H9 (cell line): ENCODE data around the gene B3GNT3. TPM values are rescaled to one million over a fixed set of nuclear protein-coding genes. Genes with fewer than 3 reads are reported as not detected.

Experiments
- DNase-seq: peaks from one replicate; pipeline ENCODE4 v3.0.0-alpha.2; 2017
- H2AFZ ChIP-seq: one replicate; pipeline ENCODE4 v1.6.1; 2013; ENCODE audit warnings: mild to moderate bottlenecking, low read length, control low read depth, moderate library complexity
- H2AK5ac ChIP-seq: 2 replicates; pipeline ENCODE4 v1.6.1; 2013; ENCODE audit warnings: low read length, control low read depth, mixed read lengths; ENCODE audit not compliant: insufficient read length
- H2BK120ac ChIP-seq: one replicate; pipeline ENCODE4 v1.6.1; 2013; ENCODE audit warnings: low read depth, mild to moderate bottlenecking, low read length, control low read depth, inconsistent platforms; ENCODE audit not compliant: poor library complexity, severe bottlenecking
- H2BK12ac ChIP-seq: 2 replicates; pipeline ENCODE4 v1.6.1; 2013; ENCODE audit warnings: low read length, control low read depth, mixed read lengths, low read depth; ENCODE audit not compliant: insufficient read length
- H2BK15ac ChIP-seq: 2 replicates; pipeline ENCODE4 v1.6.1; 2013; ENCODE audit warnings: low read depth, low read length, control low read depth
- H2BK20ac ChIP-seq: one replicate; pipeline ENCODE4 v1.6.1; 2013; ENCODE audit warnings: low read depth, mild to moderate bottlenecking, low read length, control low read depth, inconsistent platforms; ENCODE audit not compliant: poor library complexity, severe bottlenecking
- H2BK5ac ChIP-seq: 2 replicates; pipeline ENCODE4 v1.6.1; 2013; ENCODE audit warnings: low read length, control low read depth, mixed read lengths; ENCODE audit not compliant: insufficient read length
- H3K14ac ChIP-seq: 2 replicates; pipeline ENCODE4 v1.6.1; 2013; ENCODE audit warnings: low read length, control low read depth; ENCODE audit not compliant: insufficient read depth
- H3K18ac ChIP-seq: 2 replicates; pipeline ENCODE4 v1.6.1; 2013; ENCODE audit warnings: low read depth, mild to moderate bottlenecking, mixed read lengths, low read length, control low read depth; ENCODE audit not compliant: insufficient read length
- H3K23ac ChIP-seq: 2 replicates; pipeline ENCODE4 v1.6.1; 2013; ENCODE audit warnings: low read length, control low read depth, mixed read lengths, low read depth; ENCODE audit not compliant: insufficient read length
- H3K23me2 ChIP-seq: 2 replicates; pipeline ENCODE4 v1.6.1; 2013; ENCODE audit warnings: low read depth, mild to moderate bottlenecking, mixed read lengths, low read length, control low read depth; ENCODE audit not compliant: insufficient read length, poor library complexity, severe bottlenecking
- H3K27ac ChIP-seq: 2 replicates; pipeline ENCODE4 v1.5.1; 2013; ENCODE audit warnings: low read length, control low read depth, mixed read lengths, low read depth; ENCODE audit not compliant: insufficient read length
- H3K27me3 ChIP-seq: 2 replicates; pipeline ENCODE4 v1.6.1; 2013; ENCODE audit warnings: low read length, control low read depth, inconsistent platforms; ENCODE audit not compliant: insufficient read depth
- H3K4ac ChIP-seq: 2 replicates; pipeline ENCODE4 v1.6.1; 2013; ENCODE audit warnings: low read depth, mild to moderate bottlenecking, control low read depth, inconsistent platforms, low read length, moderate library complexity
- H3K4me1 ChIP-seq: 2 replicates; pipeline ENCODE4 v1.6.1; 2013; ENCODE audit warnings: low read length, control low read depth, inconsistent platforms; ENCODE audit not compliant: insufficient read depth
- H3K4me2 ChIP-seq: 2 replicates; pipeline ENCODE4 v1.6.1; 2013; ENCODE audit warnings: low read length, control low read depth, mixed read lengths; ENCODE audit not compliant: insufficient read length, insufficient read depth
- H3K56ac ChIP-seq: 2 replicates; pipeline ENCODE4 v1.6.1; 2013; ENCODE audit warnings: low read depth, mild to moderate bottlenecking, mixed read lengths, low read length, control low read depth; ENCODE audit not compliant: insufficient read length
- H3K79me1 ChIP-seq: 2 replicates; pipeline ENCODE4 v1.6.1; 2013; ENCODE audit warnings: low read depth, mild to moderate bottlenecking, moderate library complexity, low read length, control low read depth, inconsistent platforms; ENCODE audit not compliant: insufficient read depth, poor library complexity, severe bottlenecking
- H3K79me2 ChIP-seq: 2 replicates; pipeline ENCODE4 v1.6.1; 2013; ENCODE audit warnings: low read length, control low read depth, inconsistent platforms; ENCODE audit not compliant: insufficient read depth
- H3K9ac ChIP-seq: 2 replicates; pipeline ENCODE4 v1.6.1; 2013; ENCODE audit warnings: low read length, control low read depth, mixed read lengths; ENCODE audit not compliant: insufficient read length; ENCODE audit errors: extremely low read depth
- H3K9me3 ChIP-seq: one replicate; pipeline ENCODE4 v1.6.1; 2013; ENCODE audit warnings: low read depth, low read length, inconsistent platforms; ENCODE audit not compliant: control insufficient read depth
- H3T11ph ChIP-seq: one replicate; pipeline ENCODE4 v1.6.1; 2013; ENCODE audit warnings: mild to moderate bottlenecking, low read length, control low read depth, inconsistent platforms
- H4K20me1 ChIP-seq: one replicate; pipeline ENCODE4 v1.6.1; 2013; ENCODE audit not compliant: control insufficient read depth, insufficient read length, insufficient read depth
- H4K5ac ChIP-seq: 2 replicates; pipeline ENCODE4 v1.6.1; 2013; ENCODE audit warnings: low read depth, mild to moderate bottlenecking, mixed read lengths, low read length, control low read depth; ENCODE audit not compliant: insufficient read length
- H4K8ac ChIP-seq: replicated peaks from 2 replicates; pipeline ENCODE4 v1.6.1; 2013; ENCODE audit warnings: low read length, control low read depth, mixed read lengths, low read depth; ENCODE audit not compliant: insufficient read length
- H4K91ac ChIP-seq: 2 replicates; pipeline ENCODE4 v1.6.1; 2013; ENCODE audit warnings: low read depth, mild to moderate bottlenecking, moderate library complexity, mixed read lengths, low read length, control low read depth; ENCODE audit not compliant: insufficient read length
- H3K27ac Mint-ChIP-seq, 3 experiments: 2 replicates in 2 of 3; 3 replicates in 1 of 3; pipeline ENCODE4 v1.8.0; 2020 to 2021; ENCODE audit warnings: mixed read lengths in 3 of 3, mild to moderate bottlenecking in 1 of 3, moderate library complexity in 1 of 3
- H3K27me3 Mint-ChIP-seq: 2 replicates; pipeline ENCODE4 v1.8.0; 2021; ENCODE audit warnings: low read depth, mild to moderate bottlenecking, moderate library complexity, mixed read lengths
- H3K36me3 Mint-ChIP-seq, 3 experiments: 2 replicates in 2 of 3; 3 replicates in 1 of 3; pipeline ENCODE4 v1.8.0; 2020 to 2021; ENCODE audit warnings: low read depth in 3 of 3, mixed read lengths in 3 of 3; ENCODE audit not compliant: insufficient read depth in 1 of 3
- H3K4me1 Mint-ChIP-seq, 2 experiments: 2 replicates each; pipeline ENCODE4 v1.8.0; 2020; ENCODE audit warnings: mixed read lengths in 2 of 2
- H3K4me3 Mint-ChIP-seq, 2 experiments: 2 replicates in 1 of 2; 3 replicates in 1 of 2; pipeline ENCODE4 v1.8.0; 2020 to 2021; ENCODE audit warnings: mild to moderate bottlenecking in 2 of 2, mixed read lengths in 2 of 2, moderate library complexity in 1 of 2
- H3K9me3 Mint-ChIP-seq, 2 experiments: 2 replicates in 1 of 2; 3 replicates in 1 of 2; pipeline ENCODE4 v1.8.0; 2020; ENCODE audit warnings: mild to moderate bottlenecking in 2 of 2, mixed read lengths in 2 of 2, moderate library complexity in 1 of 2
- WGBS: extraction: QIAGEN DNeasy Blood & Tissue Kit; methylation state at CpG from one replicate; pipeline ENCODE4 v1.1.7; 2013; ENCODE audit warnings: missing lambda C conversion rate, low lambda C conversion rate, mixed read lengths; ENCODE audit not compliant: insufficient read length; ENCODE audit errors: extremely low coverage; 5-methylcytosine and 5-hydroxymethylcytosine counted together
- total RNA-seq: library from RNA; stranded (reverse); gene quantifications from 2 replicates; pipeline ENCODE4 v1.2.1, GENCODE V29; 2021
- TF ChIP-seq, protein P1 (sequence below): fragments of 200-600 bp; sonication (generic); conservative IDR thresholded peaks from 3 replicates; pipeline ENCODE4 v1.8.0; 2021; ENCODE audit warnings: antibody characterized with exemption, mild to moderate bottlenecking

B3GNT3 gene
- total RNA-seq, 1 experiment from 2014 or later = 0.96 TPM

GRCh38 chr19:17767559-17767958, 27.4 kb upstream of the B3GNT3 start:
- H3K4me1 ChIP-seq = no peaks in the 10 kb centered on the region
- H2BK20ac ChIP-seq = no peak overlapping the region
- H3K18ac ChIP-seq = no peak overlapping the region
- H2BK15ac ChIP-seq = no peak overlapping the region
- no peaks in the 10 kb centered on the region for H3K79me2 ChIP-seq
- H3K4ac ChIP-seq = no peak overlapping the region
- H3K56ac ChIP-seq = no peak overlapping the region
- no peak overlapping the region for H3K9ac ChIP-seq
- H3K27me3 Mint-ChIP-seq = no peaks in the 10 kb centered on the region
- H4K8ac ChIP-seq = no peak overlapping the region
- H3K23me2 ChIP-seq = no peaks in the 10 kb centered on the region
- peaks cover 3 to 34% (median 10%) of the 10 kb centered on the region in 3 experiments for H3K36me3 Mint-ChIP-seq
- H2AK5ac ChIP-seq = no peak overlapping the region
- H2BK5ac ChIP-seq = no peak overlapping the region
- H3K9me3 Mint-ChIP-seq = no peaks in the 10 kb centered on the region; a peak in 1 of 5 replicates
- H3K4me1 Mint-ChIP-seq = peaks cover 3 to 10% of the 10 kb centered on the region in 2 experiments
- no peak overlapping the region for H3K4me3 Mint-ChIP-seq
- no peak overlapping the region for H4K91ac ChIP-seq
- no peak overlapping the region for H2BK12ac ChIP-seq
- H3K4me2 ChIP-seq = no peak overlapping the region
- H3K79me1 ChIP-seq = no peaks in the 10 kb centered on the region
- no peak overlapping the region for H4K5ac ChIP-seq
- H3K27ac ChIP-seq = no peak overlapping the region
- no CpG with 5 or more reads among the region's 1 CpG for WGBS
- no peak overlapping the region for H3K27ac Mint-ChIP-seq
- no peak overlapping the region for H3K14ac ChIP-seq
- H2BK120ac ChIP-seq = no peak overlapping the region
- TF ChIP-seq, protein P1, sequence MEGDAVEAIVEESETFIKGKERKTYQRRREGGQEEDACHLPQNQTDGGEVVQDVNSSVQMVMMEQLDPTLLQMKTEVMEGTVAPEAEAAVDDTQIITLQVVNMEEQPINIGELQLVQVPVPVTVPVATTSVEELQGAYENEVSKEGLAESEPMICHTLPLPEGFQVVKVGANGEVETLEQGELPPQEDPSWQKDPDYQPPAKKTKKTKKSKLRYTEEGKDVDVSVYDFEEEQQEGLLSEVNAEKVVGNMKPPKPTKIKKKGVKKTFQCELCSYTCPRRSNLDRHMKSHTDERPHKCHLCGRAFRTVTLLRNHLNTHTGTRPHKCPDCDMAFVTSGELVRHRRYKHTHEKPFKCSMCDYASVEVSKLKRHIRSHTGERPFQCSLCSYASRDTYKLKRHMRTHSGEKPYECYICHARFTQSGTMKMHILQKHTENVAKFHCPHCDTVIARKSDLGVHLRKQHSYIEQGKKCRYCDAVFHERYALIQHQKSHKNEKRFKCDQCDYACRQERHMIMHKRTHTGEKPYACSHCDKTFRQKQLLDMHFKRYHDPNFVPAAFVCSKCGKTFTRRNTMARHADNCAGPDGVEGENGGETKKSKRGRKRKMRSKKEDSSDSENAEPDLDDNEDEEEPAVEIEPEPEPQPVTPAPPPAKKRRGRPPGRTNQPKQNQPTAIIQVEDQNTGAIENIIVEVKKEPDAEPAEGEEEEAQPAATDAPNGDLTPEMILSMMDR = no peak
- no peaks in the 10 kb centered on the region for H4K20me1 ChIP-seq
- H3K9me3 ChIP-seq = no peaks in the 10 kb centered on the region
- no peak overlapping the region for H3T11ph ChIP-seq
- no peak overlapping the region for H3K23ac ChIP-seq
- no peak for DNase-seq
- no peak overlapping the region for H2AFZ ChIP-seq
- no peaks in the 10 kb centered on the region for H3K27me3 ChIP-seq
